GM19240 (cell line): ENCODE results near the gene TGM4.

Experiments
- DNase-seq: peaks from one replicate; pipeline ENCODE4 v3.0.0; 2011; ENCODE audit warnings: low spot score; ENCODE audit not compliant: insufficient read length

Gene TGM4

GRCh38 chr3:44952689-44953088 is 78.3 kb downstream of the TGM4 start:
- no peak for DNase-seq

- no peak for DNase-seq
Observed at GRCh38 chr3:44954304-44954703, 79.9 kb downstream of the TGM4 start.

GRCh38 chr3:44954962-44955361 is 80.6 kb downstream of the TGM4 start:
- peak; percentile 37 for DNase-seq

- no peak for DNase-seq
Observed at GRCh38 chr3:44955917-44956316, 81.5 kb downstream of the TGM4 start.

- DNase-seq = no peak
Observed at GRCh38 chr3:44957986-44958385, 83.6 kb downstream of the TGM4 start.

GRCh38 chr3:44958386-44958785 is 84.0 kb downstream of the TGM4 start:
- DNase-seq = no peak

GRCh38 chr3:44960387-44961026 is 86.1 kb downstream of the TGM4 start:
- no peak for DNase-seq

GRCh38 chr3:44961888-44962287 is 87.5 kb downstream of the TGM4 start:
- no peak for DNase-seq

GRCh38 chr3:44962621-44963393 is 88.4 kb downstream of the TGM4 start:
- DNase-seq = no peak

GRCh38 chr3:44963571-44964325 is 89.3 kb downstream of the TGM4 start:
- no peak for DNase-seq
